Upper lobe of left lung (tissue), 4 donors: ENCODE measurements around the gene SLC9A9.

Experiments
- POLR2A ChIP-seq, 4 donors: fragments of 450-650 bp; IDR thresholded peaks; one replicate each; pipeline ENCODE4 v1.5.1; 2016 to 2017; ENCODE audit warnings: antibody characterized with exemption in 4 of 4, mild to moderate bottlenecking in 2 of 4
- POLR2AphosphoS5 ChIP-seq, 2 donors: sonication (generic); formaldehyde crosslinking; IDR thresholded peaks; one replicate each; pipeline ENCODE4 v1.5.1; 2017; ENCODE audit warnings: antibody characterized with exemption in 2 of 2
- TF ChIP-seq, protein P1 (sequence below), 6 experiments: fragments of 450-650 bp in 4 of 6; fragments of 200-600 bp in 2 of 6; sonication (generic) in 2 of 6; IDR thresholded peaks; one replicate each; pipeline ENCODE4 v1.5.1; 2016 to 2019; ENCODE audit warnings: antibody characterized with exemption in 6 of 6

DNA sequence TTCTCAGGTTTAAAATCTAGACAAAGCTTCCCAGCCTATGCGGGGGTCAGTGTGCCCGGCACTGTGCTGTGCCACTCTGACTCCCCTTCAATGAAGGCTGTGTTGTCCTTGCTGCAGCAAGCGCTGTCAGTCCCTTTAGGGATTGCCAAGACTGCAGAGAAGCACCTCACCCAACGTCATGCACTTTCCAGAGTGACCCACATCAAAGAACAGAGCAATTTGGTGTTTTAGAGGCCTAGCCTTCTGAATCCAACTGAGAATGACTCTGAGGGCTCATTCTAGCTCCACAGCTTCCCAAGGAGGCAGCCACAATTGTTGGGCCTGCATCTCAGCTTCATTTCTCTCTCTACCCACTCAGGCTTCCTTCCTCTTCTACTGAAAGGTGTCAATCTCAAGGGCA is 26.4 kb downstream of the SLC9A9 start:
- TF ChIP-seq POLR2AphosphoS5 (IDR thresholded peaks at IDR 0.05) (no peak), POLR2A (IDR thresholded peaks at IDR 0.05) (no peak)
- TF ChIP-seq, protein P1, sequence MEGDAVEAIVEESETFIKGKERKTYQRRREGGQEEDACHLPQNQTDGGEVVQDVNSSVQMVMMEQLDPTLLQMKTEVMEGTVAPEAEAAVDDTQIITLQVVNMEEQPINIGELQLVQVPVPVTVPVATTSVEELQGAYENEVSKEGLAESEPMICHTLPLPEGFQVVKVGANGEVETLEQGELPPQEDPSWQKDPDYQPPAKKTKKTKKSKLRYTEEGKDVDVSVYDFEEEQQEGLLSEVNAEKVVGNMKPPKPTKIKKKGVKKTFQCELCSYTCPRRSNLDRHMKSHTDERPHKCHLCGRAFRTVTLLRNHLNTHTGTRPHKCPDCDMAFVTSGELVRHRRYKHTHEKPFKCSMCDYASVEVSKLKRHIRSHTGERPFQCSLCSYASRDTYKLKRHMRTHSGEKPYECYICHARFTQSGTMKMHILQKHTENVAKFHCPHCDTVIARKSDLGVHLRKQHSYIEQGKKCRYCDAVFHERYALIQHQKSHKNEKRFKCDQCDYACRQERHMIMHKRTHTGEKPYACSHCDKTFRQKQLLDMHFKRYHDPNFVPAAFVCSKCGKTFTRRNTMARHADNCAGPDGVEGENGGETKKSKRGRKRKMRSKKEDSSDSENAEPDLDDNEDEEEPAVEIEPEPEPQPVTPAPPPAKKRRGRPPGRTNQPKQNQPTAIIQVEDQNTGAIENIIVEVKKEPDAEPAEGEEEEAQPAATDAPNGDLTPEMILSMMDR (IDR thresholded peaks at IDR 0.05): no peak
